GM19372 (cell line): ENCODE data around the gene TP53I3.
"Not testable (repeated sequence)": the region's sequence is repeated elsewhere in the genome, so short reads cannot be mapped to it uniquely, and the experiment has no call there.

Source experiments
- ATAC-seq: cut with Tn5 transposase; IDR thresholded peaks from one replicate; pipeline ENCODE4 v1.9.1; 2021; ENCODE audit warnings: mild to moderate bottlenecking, low read depth, moderate library complexity; ENCODE audit not compliant: unreplicated experiment

The TP53I3 gene

GRCh38 chr2:24084386-24085199 lies at the start of gene TP53I3:
TSS of gene TP53I3 (minus strand) at chr2:24084834. CDS start at chr2:24084326, 508 bp downstream.
- peak; percentile 71 for ATAC-seq

DNA sequence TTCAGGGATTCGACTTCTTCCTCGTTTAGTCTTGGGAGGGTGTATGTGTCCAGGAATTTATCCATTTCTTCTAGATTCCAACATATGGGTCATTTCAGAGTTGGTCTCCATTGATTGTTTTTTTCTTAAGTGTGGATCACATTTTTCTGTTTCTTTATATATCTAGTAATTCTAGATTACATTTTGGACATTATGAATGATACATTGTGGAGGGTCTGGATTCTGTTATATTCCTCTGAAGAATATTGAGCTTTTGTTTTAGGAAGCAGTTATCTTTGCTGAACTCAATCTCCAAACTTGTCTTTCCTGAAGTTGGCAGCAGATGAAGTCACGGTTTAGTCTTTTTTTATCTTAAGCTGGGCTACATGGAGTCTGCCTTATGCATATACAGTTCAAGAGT lies 47.9 kb upstream of the TP53I3 start:
- no peak for ATAC-seq

GRCh38 chr2:24125956-24126355 lies 41.3 kb upstream of the TP53I3 start:
- ATAC-seq = no peak

GRCh38 chr2:24123922-24124580 lies 39.4 kb upstream of the TP53I3 start:
- no peak for ATAC-seq

DNA sequence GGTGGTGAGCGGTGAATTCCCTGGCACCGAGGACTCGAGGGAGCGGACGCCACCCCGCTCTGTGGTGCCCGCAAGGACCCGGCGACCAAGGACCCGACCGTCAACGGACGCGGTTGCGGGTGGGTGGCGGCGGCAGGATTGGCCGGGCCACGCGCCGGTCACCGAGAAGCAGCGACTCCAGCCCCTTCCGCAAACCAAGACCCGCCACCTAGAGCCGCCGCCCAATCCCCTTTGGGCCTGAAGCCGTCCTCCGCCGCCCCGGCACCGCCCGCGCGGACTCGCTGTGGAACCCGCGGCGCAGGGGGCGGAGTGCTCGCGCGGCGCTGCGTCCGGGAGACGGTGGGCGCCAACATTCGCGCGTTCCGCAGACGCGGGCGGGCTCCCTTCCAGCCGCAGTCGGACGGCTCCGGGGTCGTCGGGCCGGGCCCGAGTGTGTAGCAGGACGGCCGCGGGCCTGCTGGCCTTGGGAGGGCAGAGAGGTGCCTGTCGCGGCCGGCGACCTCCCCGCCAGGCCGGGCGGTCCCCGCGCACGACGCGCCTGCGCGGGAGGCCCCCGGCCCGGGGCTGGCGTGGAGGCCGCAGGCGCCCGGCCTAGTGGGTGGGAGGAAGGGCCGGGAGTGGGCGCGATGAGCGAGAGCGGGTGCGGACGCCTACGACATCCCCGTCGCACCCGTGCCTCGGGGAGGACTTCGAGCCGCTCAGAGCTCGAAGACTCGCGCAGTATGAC lies 38.7 kb upstream of the TP53I3 start, which contains the start of the genes FAM228B and PFN4:
TSS of gene FAM228B (plus strand) at position 275 of the 727 bp plus-strand sequence. CDS start 893 bp downstream, outside the sequence.
TSS of gene PFN4 (minus strand) at position 140 of the 727 bp plus-strand sequence. CDS start 799 bp downstream, outside the sequence.
- peak; percentile 91 for ATAC-seq

GRCh38 chr2:24122366-24123194 lies 37.9 kb upstream of the TP53I3 start:
- ATAC-seq = no peak

- no peak for ATAC-seq
These were observed 36.8 kb upstream of the TP53I3 start for GRCh38 chr2:24121469-24121868.

DNA sequence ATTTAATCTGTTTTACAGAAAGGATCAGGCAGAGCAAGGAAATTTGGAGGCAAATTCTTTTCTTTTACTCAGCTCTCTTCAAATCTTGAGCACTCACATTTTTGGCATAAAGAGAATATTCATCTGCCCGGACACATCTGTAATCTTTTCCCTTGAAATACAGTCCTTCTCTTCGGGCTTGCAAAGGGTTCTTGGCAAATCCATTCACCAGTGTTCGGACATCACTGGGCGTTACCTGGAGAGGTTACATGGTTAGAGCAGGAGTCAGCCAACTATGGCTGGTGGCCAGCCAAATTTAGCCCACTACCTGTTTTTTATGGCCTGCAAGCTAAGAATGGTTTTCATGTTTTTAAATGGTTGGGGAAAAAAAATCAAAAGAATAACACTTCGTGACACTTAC lies 36.4 kb upstream of the TP53I3 start:
- no peak for ATAC-seq

DNA sequence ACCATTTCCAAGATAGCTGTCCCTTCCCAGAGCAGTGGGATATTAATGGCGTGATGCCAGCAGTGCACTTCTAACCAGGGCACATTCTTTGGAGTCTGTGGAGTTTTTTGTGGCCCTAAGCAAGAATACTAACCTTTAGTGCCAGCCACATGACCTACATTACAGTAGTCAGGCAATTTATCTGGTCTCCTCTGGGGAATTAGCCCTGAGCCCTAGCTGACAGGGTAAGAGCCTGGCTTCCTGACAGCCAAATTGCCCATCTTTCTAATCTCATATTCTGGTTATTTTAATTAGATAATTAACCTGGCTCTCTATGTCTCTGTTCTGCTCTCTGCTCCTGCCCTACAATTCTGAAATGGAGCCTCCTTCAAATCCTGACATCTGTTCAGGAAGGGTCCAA lies 33.3 kb upstream of the TP53I3 start:
- ATAC-seq = no peak

GRCh38 chr2:24115057-24115456 lies 30.4 kb upstream of the TP53I3 start:
- no peak for ATAC-seq

GRCh38 chr2:24111407-24111901 lies 26.8 kb upstream of the TP53I3 start:
- no peak for ATAC-seq

GRCh38 chr2:24110660-24111303 lies 26.1 kb upstream of the TP53I3 start:
- no peak for ATAC-seq

- not testable (repeated sequence) for ATAC-seq
These were observed 24.8 kb upstream of the TP53I3 start for GRCh38 chr2:24109431-24109830.

GRCh38 chr2:24107336-24107735 lies 22.7 kb upstream of the TP53I3 start:
- no peak for ATAC-seq

DNA sequence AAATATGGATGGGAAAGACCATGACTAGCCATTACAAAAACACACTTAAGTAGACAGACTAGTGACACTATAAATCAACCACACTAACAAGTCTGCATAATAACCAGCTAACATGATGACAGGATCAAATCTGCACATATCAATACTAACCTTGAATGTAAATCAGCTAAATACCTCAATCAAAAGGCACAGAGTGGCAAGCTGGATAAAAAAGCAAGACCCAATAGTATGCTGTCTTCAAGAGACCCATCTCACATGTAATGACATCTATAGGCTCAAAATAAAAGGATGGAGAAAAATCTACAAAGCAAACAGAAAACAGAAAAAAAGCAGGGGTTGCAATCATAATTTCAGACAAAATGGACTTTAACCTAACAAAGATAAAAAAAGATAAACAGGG lies 22.2 kb upstream of the TP53I3 start:
- no peak for ATAC-seq

DNA sequence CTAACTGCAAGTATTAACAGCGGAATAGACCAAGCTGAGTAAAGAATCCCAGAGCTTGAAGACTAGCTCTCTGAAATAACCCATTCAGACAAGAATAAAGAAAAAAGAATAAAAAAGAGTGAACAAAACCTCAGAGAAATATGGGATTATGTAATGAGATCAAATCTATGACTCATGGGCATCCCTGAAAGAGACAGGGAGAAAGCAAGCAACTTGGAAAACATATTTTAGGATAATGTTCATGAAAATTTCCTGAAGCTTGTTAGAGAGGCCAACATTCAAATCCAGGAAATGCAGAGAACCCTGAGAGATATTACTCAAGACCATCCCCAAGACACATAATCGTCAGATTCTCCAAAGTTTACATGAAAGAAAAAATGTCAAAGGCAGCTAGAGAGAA lies 21.2 kb upstream of the TP53I3 start:
- no peak for ATAC-seq

- ATAC-seq = no peak
These were observed 20.3 kb upstream of the TP53I3 start for GRCh38 chr2:24104906-24105305.

DNA sequence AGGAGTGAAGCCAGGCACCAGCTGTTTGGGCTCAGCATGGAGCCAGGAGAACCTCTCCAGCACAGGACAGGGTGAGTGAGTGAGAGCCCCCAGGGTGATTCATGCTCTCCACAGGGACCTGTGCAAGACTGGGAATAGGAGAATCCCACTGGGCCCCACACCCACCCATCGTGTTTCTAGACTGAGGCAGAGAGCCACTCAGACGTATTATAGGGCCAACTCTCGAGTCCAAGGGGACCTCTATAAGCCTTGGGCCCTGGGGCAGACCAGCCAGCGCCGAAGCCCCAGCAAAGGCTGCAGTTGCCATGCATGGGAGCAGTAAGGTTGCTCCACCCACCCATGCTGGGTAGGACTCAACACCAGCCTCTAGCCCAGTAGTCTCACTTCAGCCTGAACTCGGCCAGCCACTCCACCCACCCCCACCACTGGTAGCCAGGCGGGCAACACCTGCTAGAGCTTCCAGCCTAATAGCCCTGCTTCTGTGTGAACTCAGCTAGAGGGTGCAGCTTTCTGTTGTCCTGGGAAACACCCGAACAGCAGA lies 19.5 kb upstream of the TP53I3 start:
- no peak for ATAC-seq

GRCh38 chr2:24102677-24103076 lies 18.0 kb upstream of the TP53I3 start:
- no peak for ATAC-seq
